RWPE1 (cell line): ENCODE data around the gene NUMA1.
A peak's percentile ranks its signal among the peaks of the same experiment; 100 is the strongest.

Source experiments
- CTCF ChIA-PET: fragments of 350-600 bp; sonication (Branson Sonifier 250); formaldehyde crosslinking; extraction: SDS; loops from one replicate; lab custom pipeline; 2021; lab: Yijun Ruan, JAX
- POLR2A ChIA-PET: fragments of 400-600 bp; formaldehyde crosslinking; extraction: SDS; loops from one replicate; lab custom pipeline; 2020; ENCODE audit warnings: antibody characterized with exemption; ENCODE audit not compliant: low non-redundant PET; lab: Yijun Ruan, JAX
- DNase-seq: peaks from one replicate; pipeline ENCODE4 v3.0.0; 2012; ENCODE audit warnings: low spot score
- H3K27ac ChIP-seq: fragments of 450-650 bp; 2 replicates; pipeline ENCODE4 v1.5.1; 2017
- TF ChIP-seq, protein P1 (sequence below): fragments of 450-650 bp; conservative IDR thresholded peaks from 2 replicates; pipeline ENCODE4 v1.5.1; 2017; ENCODE audit warnings: low read depth, mild to moderate bottlenecking

Gene NUMA1

DNA sequence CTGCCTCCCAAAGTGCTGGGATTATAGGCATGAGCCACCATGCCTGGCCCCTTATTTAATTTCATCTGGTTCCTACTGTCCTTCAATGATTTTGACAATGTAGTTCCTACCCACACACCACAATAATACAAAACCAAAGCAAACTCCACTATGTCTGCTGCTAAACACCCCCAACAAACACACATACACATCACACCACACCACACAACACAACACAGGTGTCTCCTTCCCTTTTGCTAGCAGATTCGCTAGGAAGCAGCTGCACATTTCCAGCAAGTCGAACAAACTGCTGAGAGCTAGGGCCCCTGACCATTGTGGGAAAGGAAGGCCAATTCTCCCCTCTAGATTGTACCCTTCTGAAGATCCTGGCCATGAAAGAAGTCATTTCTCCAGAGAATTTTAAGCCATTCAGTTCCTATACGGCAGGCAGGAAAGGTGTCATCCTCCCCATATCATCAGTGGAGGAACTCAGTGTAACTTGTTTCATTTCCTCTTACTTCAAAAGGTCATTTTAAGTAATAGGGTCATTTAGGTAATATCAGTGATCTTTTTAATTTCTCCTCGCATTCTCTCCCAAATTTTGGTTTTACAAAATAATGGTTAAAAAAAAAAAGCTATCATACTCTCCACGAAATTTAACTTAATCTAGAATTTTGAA, 18.5 kb downstream of the NUMA1 start:
- no peak for DNase-seq
- TF ChIP-seq, protein P1, sequence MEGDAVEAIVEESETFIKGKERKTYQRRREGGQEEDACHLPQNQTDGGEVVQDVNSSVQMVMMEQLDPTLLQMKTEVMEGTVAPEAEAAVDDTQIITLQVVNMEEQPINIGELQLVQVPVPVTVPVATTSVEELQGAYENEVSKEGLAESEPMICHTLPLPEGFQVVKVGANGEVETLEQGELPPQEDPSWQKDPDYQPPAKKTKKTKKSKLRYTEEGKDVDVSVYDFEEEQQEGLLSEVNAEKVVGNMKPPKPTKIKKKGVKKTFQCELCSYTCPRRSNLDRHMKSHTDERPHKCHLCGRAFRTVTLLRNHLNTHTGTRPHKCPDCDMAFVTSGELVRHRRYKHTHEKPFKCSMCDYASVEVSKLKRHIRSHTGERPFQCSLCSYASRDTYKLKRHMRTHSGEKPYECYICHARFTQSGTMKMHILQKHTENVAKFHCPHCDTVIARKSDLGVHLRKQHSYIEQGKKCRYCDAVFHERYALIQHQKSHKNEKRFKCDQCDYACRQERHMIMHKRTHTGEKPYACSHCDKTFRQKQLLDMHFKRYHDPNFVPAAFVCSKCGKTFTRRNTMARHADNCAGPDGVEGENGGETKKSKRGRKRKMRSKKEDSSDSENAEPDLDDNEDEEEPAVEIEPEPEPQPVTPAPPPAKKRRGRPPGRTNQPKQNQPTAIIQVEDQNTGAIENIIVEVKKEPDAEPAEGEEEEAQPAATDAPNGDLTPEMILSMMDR, result no peak
- ChIA-PET CTCF (no interaction called here), POLR2A (no interaction called here)
- no peak overlapping the region for H3K27ac ChIP-seq

DNA sequence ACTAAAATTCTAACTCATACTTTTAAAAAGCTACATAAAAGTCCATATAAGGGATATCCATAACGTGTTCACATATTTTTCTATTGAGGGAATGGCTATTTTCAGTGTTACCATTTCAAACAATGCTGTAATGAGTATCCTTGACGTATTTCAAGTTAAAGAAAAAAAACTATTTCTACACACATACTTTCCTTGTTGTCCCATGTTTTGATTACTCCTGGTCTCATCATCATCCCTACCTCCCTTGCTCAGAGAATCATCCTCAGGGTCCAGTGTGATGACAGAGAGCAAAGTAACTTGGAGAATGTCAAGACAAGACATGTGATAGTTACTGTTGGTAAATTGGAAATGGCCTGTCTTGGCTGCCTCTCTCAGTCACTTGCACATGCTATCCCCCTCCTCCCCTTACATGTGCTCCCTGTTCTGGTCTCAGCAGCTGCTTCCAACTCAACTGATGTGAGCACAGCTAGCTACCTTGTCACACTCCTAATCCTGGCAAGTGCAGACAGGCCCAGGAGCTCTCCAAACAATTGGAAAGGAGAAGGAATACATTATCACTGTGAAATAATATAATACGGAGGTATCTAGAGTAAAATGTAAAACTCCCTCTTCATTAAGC, 21.8 kb downstream of the NUMA1 start:
- TF ChIP-seq, protein P1, result no peak
- no peak for DNase-seq
- CTCF ChIA-PET, result interaction anchor here (0.8 kb wide), 1 partner anchor 34 kb away, joined by 4 read pairs; no protein-coding TSS in a partner anchor
- peak overlapping the region; percentile 58 for H3K27ac ChIP-seq
- POLR2A ChIA-PET, result no interaction called here

DNA sequence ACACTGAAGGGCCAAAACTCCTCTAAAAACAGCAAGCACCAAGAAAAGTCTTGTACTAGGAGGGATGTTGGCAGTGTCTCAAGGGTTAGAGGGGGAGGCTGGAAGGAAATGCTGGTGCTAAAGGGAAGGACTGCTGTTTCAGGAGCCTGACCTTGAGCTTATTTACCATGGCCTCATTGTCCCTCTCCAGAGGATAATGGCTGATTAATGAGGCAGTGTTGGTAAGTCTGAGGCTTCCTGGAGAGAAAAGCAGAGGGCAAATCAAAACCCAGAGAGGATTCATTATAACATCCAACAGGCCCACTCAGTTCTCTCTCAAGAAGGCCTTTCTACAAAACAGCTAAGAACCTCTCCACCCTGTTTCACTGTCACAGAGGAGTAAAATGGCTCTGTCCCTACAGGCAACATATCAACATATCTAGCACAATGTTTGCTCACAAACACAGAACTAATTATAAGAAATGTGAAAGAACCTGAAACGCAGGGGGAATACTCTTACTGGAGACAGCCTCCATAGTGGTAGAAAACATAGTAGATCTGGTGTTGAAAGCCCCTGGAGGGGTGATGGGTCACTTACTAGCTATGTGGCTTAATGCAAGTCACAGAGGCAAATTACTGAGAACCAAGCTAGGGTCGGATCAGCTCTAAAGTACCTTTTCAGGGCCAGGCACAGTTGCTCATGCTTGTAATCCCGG, 31.4 kb downstream of the NUMA1 start:
- ChIA-PET CTCF (interaction anchor here (0.6 to 1.1 kb wide), 3 partner anchors 24 to 304 kb away, joined by 3 to 8 read pairs (median 4); no protein-coding TSS in a partner anchor), POLR2A (no interaction called here)
- TF ChIP-seq, protein P1, result no peak
- DNase-seq, result no peak
- H3K27ac ChIP-seq, result no peak overlapping the region

DNA sequence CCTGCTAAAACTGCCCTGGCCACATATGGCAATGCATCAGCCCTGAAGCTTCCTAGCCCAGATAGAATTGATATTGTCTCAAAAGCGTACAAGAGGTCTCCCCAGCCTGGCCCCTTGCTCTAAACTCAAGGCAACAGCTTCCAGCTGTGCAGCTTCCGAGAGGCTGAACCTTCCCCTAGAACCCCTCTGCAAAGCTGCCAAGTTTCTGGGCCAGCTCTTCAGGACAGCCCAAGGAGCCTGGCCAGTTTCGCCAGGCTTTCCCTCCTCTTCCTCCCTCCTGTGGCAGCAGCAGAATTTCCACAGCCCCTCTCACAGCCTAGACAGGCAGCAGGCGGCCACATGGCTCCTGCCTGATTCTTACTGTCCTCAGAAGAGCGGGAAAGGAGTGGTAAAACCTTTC, 34.5 kb downstream of the NUMA1 start:
- H3K27ac ChIP-seq, result peak overlapping the region; percentile 33
- TF ChIP-seq, protein P1, result no peak
- ChIA-PET POLR2A (no interaction called here), CTCF (interaction anchor here (0.7 kb wide), 1 partner anchor 45 kb away, joined by 4 read pairs; no protein-coding TSS in a partner anchor)
- no peak for DNase-seq

DNA sequence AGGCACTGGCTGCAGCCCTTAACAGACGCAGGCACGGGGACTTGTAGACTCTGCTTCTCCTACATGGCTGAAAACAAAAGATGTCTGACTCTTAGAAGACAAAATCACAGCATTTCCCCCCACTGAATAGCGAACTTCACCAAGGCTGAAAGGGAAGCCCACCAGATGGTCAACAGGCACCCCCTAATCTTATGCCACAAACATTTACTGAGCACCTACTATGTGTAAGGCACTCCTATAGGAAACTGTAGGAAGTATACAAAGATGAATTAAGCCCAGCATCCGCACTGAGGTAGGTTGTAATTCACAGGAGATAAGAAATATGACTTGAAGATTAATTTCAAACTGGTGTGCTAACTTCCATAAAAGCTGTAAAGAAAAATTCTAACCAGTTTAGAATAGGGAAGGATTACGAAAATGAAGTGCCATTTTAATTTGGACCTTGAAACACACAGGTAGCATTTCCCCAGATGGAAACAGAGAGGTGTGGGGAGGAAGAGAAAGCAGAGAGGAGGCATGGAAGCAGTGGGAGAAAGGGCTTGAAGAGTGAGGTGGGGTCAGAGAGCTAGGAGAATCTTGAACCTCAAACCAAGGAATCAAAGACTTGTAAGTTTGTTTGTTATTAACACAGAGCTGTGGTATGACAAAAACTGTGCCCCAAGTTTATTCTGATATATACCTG, 38.1 kb downstream of the NUMA1 start:
- CTCF ChIA-PET, result no interaction called here

More for the DNA sequence above, 38.1 kb downstream of the NUMA1 start:
- POLR2A ChIA-PET, result no interaction called here
- TF ChIP-seq, protein P1, result no peak
- H3K27ac ChIP-seq, result peak overlapping the region; percentile 100
- no peak for DNase-seq
